HCT116 (cell line): ENCODE measurements around the gene SWAP70. TPM values are rescaled to one million over a fixed set of nuclear protein-coding genes. Genes with fewer than 3 reads are reported as not detected.

Experiments used
- ATAC-seq: fragments of 200-7000 bp; cut with Tn5 transposase; 2 replicates; pipeline ENCODE4 v1.9.1; 2020; ENCODE audit warnings: mild to moderate bottlenecking, moderate library complexity
- BruUV-seq: library from RNA; stranded (reverse); fragments of 400-500 nt; replicated peaks from 2 replicates; lab custom pipeline; 2021; lab: Mats Ljungman, UMichigan
- CTCF ChIA-PET: fragments of 300-600 bp; sonication (Branson Sonifier 250); formaldehyde crosslinking; loops from one replicate; lab custom pipeline; 2021; ENCODE audit warnings: antibody characterized with exemption; lab: Charles Lee
- POLR2A ChIA-PET: fragments of 300-600, 350-600 bp; sonication (Branson Sonifier 250); formaldehyde crosslinking; loops from one replicate; lab custom pipeline; 2021; ENCODE audit warnings: antibody characterized with exemption; lab: Charles Lee
- RAD21 ChIA-PET, 2 experiments: fragments of 300-600 bp; sonication (Branson Sonifier 250); formaldehyde crosslinking; loops; one replicate each; lab custom pipeline; 2023; ENCODE audit warnings: low total read pairs in 2 of 2; ENCODE audit not compliant: uncharacterized antibody in 2 of 2, unreplicated experiment in 2 of 2, low non-redundant PET in 1 of 2; lab: Charles Lee
- DNase-seq: peaks from one replicate; pipeline ENCODE4 v3.0.0-alpha.2; 2010; ENCODE audit warnings: low read depth, low spot score
- H2AFZ ChIP-seq: fragments of 200-600 bp; shearing (Covaris generic), sonication (generic); 2 replicates; pipeline ENCODE4 v1.6.1; 2017; ENCODE audit warnings: low read depth, mixed run types, mixed read lengths, antibody characterized with exemption, low read length; ENCODE audit not compliant: poor library complexity, severe bottlenecking
- H3K27ac ChIP-seq: 2 replicates; pipeline ENCODE4 v1.5.1; 2012; ENCODE audit warnings: low read depth, low read length
- H3K27me3 ChIP-seq: fragments of 200-600 bp; sonication (generic); 2 replicates; pipeline ENCODE4 v1.6.1; 2016; ENCODE audit warnings: mixed run types, low read length, mixed read lengths; ENCODE audit not compliant: insufficient read depth
- H3K36me3 ChIP-seq, 2 experiments: fragments of 200-500 bp in 1 of 2; fragments of 200-600 bp in 1 of 2; sonication (Bioruptor generic) in 1 of 2; sonication (generic) in 1 of 2; 2 replicates each; pipeline versions ENCODE4 v1.5.1 to v1.6.1; 2014 to 2016; ENCODE audit warnings: low read length in 2 of 2, inconsistent platforms in 1 of 2, mixed read lengths in 1 of 2, mixed run types in 1 of 2; ENCODE audit not compliant: insufficient read depth in 2 of 2, control insufficient read depth in 1 of 2
- H3K4me1 ChIP-seq, 2 experiments: fragments of 200-600 bp in 1 of 2; sonication (generic) in 1 of 2; 2 replicates each; pipeline versions ENCODE4 v1.5.1 to v1.6.1; 2012 to 2017; ENCODE audit warnings: low read length in 2 of 2, inconsistent platforms in 1 of 2, mild to moderate bottlenecking in 1 of 2, mixed read lengths in 1 of 2, mixed run types in 1 of 2, moderate library complexity in 1 of 2; ENCODE audit not compliant: insufficient read depth in 2 of 2, control insufficient read depth in 1 of 2
- H3K4me2 ChIP-seq: fragments of 200-600 bp; sonication (generic); 2 replicates; pipeline ENCODE4 v1.6.1; 2017; ENCODE audit warnings: mixed run types, low read length, mixed read lengths
- H3K4me3 ChIP-seq, 2 experiments: fragments of 200-600 bp in 1 of 2; sonication (generic) in 1 of 2; replicated peaks in 1 of 2; 2 replicates each; pipeline ENCODE4 v1.5.1; 2011 to 2016; ENCODE audit warnings: low read length in 2 of 2, control low read depth in 1 of 2, low read depth in 1 of 2, mild to moderate bottlenecking in 1 of 2, mixed read lengths in 1 of 2, mixed run types in 1 of 2
- H3K79me2 ChIP-seq: fragments of 200-600 bp; sonication (generic); 2 replicates; pipeline ENCODE4 v1.6.1; 2017; ENCODE audit warnings: mild to moderate bottlenecking, mixed run types, low read length, moderate library complexity, mixed read lengths; ENCODE audit not compliant: insufficient read depth
- H3K9ac ChIP-seq: fragments of 200-600 bp; sonication (generic); 2 replicates; pipeline ENCODE4 v1.6.1; 2016; ENCODE audit warnings: low read length, mixed read lengths
- H3K9me2 ChIP-seq: fragments of 200-600 bp; sonication (generic), shearing (Covaris generic); 2 replicates; pipeline ENCODE4 v1.6.1; 2017; ENCODE audit warnings: mixed run types, mild to moderate bottlenecking, moderate library complexity; ENCODE audit not compliant: insufficient read depth
- H3K9me3 ChIP-seq, 2 experiments: fragments of 200-500 bp in 1 of 2; fragments of 200-600 bp in 1 of 2; sonication (Bioruptor generic) in 1 of 2; sonication (generic) in 1 of 2; 2 replicates each; pipeline ENCODE4 v1.6.1; 2014 to 2017; ENCODE audit warnings: low read length in 2 of 2, mixed read lengths in 2 of 2, inconsistent platforms in 1 of 2, low read depth in 1 of 2, mild to moderate bottlenecking in 1 of 2, mixed run types in 1 of 2, moderate library complexity in 1 of 2; ENCODE audit not compliant: control insufficient read depth in 1 of 2, insufficient read depth in 1 of 2
- H4K20me1 ChIP-seq: fragments of 200-600 bp; sonication (generic), shearing (Covaris generic); 2 replicates; pipeline ENCODE4 v1.6.1; 2017; ENCODE audit warnings: mixed run types, mild to moderate bottlenecking, moderate library complexity; ENCODE audit not compliant: insufficient read depth
- ATF3 ChIP-seq: IDR thresholded peaks from 2 replicates; pipeline ENCODE4 v1.6.1; 2012
- CTCF ChIP-seq, 3 experiments: fragments of 200-600 bp in 1 of 3; sonication (generic) in 1 of 3; IDR thresholded peaks in 2 of 3; conservative IDR thresholded peaks in 1 of 3; 2 replicates each; pipeline ENCODE4 v1.5.1; 2012 to 2017; ENCODE audit warnings: low read depth in 2 of 3, low read length in 2 of 3, antibody characterized with exemption in 1 of 3, borderline replicate concordance in 1 of 3, control low read depth in 1 of 3, mild to moderate bottlenecking in 1 of 3, mixed read lengths in 1 of 3, mixed run types in 1 of 3, moderate library complexity in 1 of 3; ENCODE audit not compliant: insufficient read depth in 1 of 3
- ELF1 ChIP-seq: IDR thresholded peaks from 2 replicates; pipeline ENCODE4 v1.6.1; 2012; ENCODE audit warnings: low read depth, borderline replicate concordance
- JUND ChIP-seq: IDR thresholded peaks from 2 replicates; pipeline ENCODE4 v1.6.1; 2012
- POLR2A ChIP-seq: IDR thresholded peaks from 2 replicates; pipeline ENCODE4 v1.7.0; 2011; ENCODE audit warnings: borderline replicate concordance; ENCODE audit not compliant: insufficient read depth, insufficient read length; ENCODE audit errors: extremely low read depth
- REST ChIP-seq: IDR thresholded peaks from 2 replicates; pipeline ENCODE4 v1.6.1; 2012; ENCODE audit warnings: low read depth
- SP1 ChIP-seq: IDR thresholded peaks from 2 replicates; pipeline ENCODE4 v1.6.1; 2012; ENCODE audit warnings: low read depth
- YY1 ChIP-seq: IDR thresholded peaks from 2 replicates; pipeline ENCODE4 v1.6.1; 2011; ENCODE audit warnings: low read length, low read depth, moderate library complexity, mild to moderate bottlenecking; ENCODE audit not compliant: insufficient replicate concordance; ENCODE audit errors: extremely low read depth
- intact Hi-C: fragments of 100-400 bp; cut with micrococcal nuclease; formaldehyde crosslinking; loops from 2 replicates; pipeline ENCODE4 v1.10.0; 2022
- total RNA-seq: library from RNA; stranded (reverse); gene quantifications from one replicate; pipeline ENCODE4 v1.2.1, GENCODE V29; 2021; ENCODE audit not compliant: unreplicated experiment

SWAP70 gene
- total RNA-seq, 1 experiment from 2014 or later, result 20.6 TPM

DNA sequence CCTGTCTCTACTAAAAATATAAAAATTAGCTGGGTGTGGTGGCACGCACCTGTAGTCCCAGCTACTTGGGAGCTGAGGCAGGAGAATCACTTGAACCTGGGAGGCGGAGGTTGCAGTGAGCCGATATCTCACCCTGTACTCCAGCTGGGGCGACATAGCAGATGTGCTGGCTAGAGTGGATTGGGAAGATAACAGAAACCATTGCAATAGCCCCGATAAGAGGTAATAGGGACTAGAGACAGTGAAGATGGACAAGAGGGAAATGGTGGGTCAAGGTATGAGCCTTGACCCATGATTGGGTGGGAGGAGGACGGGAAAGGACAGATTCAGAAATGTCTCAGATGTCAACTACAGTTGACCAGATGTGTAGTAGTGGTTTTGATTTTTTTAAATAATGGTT is 6.1 kb downstream of the SWAP70 start:
- Histone ChIP-seq H4K20me1 (0 out of 2 replicates have a peak, but pooled peaks cover 3% of the 10 kb centered on the region), H3K9me2 (no peaks in the 10 kb centered on the region), H3K79me2 (peaks cover 29% of the 10 kb centered on the region; the same call in 1 of the 2 replicates), H3K27me3 (no peaks in the 10 kb centered on the region), H3K36me3 (no peaks in the 10 kb centered on the region), H3K9me3 (peaks cover 0 to 7% of the 10 kb centered on the region in 2 experiments; a peak in 1 of 4 replicates), H3K4me3 (no peak overlapping the region), H3K4me1 (no peaks in the 10 kb centered on the region; a peak in 1 of 4 replicates), H2AFZ (no peak overlapping the region), H3K9ac (no peak overlapping the region), H3K27ac (no peak overlapping the region), H3K4me2 (no peak overlapping the region)
- intact Hi-C loops, result no loop called here
- BruUV-seq, result no TSS peak
- POLR2A ChIA-PET, result no interaction called here
- CTCF ChIA-PET, result no interaction called here
- DNase-seq, result no peak
- ATAC-seq, result no peak
- RAD21 ChIA-PET, result no interaction called here
- TF ChIP-seq SP1, result no peak
- no peak for TF ChIP-seq REST
- no peak for TF ChIP-seq YY1
- no peak for TF ChIP-seq JUND
- no peak for TF ChIP-seq ELF1
- no peak for TF ChIP-seq CTCF (IDR thresholded peaks at IDR 0.05 in 2 of 3, conservative IDR thresholded peaks at IDR 0.05 in 1 of 3; ENCODE audit: borderline replicate concordance in 1 of 3, insufficient read depth in 1 of 3, low read depth in 2 of 3, low read length in 2 of 3)
- no peak for TF ChIP-seq ATF3
- TF ChIP-seq POLR2A, result no peak
